GM12891 (cell line): ENCODE results near the gene PTGER2.
A peak's percentile ranks its signal among the peaks of the same experiment; 100 is the strongest.

Experiments used
- POLR2A ChIP-seq: IDR thresholded peaks from 2 replicates; pipeline ENCODE4 v1.6.1; 2011; ENCODE audit warnings: low read depth, low read length, control low read depth
- POLR2AphosphoS5 ChIP-seq: IDR thresholded peaks from 2 replicates; pipeline ENCODE4 v1.6.1; 2011; ENCODE audit warnings: low read depth, low read length, control low read depth
- SPI1 ChIP-seq: IDR thresholded peaks from 2 replicates; pipeline ENCODE4 v1.6.1; 2011; ENCODE audit warnings: low read depth, low read length, control low read depth
- TAF1 ChIP-seq: IDR thresholded peaks from 2 replicates; pipeline ENCODE4 v1.6.1; 2011; ENCODE audit warnings: low read depth, low read length, control low read depth

DNA sequence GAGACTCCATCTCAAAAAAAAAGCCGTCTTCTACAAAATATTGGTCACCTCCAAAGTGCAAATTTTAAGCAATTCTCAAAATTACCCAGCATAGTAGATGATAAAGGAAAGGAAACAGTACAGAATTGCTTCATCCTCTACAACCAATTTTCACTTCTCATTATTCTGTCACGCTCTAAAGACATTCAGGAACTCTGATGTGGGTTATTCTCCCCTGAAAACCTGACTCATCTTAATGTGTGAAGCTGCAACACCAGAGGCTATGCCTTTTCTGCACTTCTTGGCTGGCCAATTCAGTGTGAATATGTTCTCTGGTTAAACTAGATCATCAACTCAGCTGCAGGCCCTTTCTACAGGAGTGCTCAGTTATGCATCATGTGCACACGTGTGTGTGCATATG, 11.0 kb downstream of the PTGER2 start:
- TF ChIP-seq POLR2A (no peak), POLR2AphosphoS5 (no peak), TAF1 (no peak), SPI1 (peak; percentile 91)
